SJSA1 (cell line): ENCODE data around the gene LCORL. TPM values are rescaled to one million over a fixed set of nuclear protein-coding genes. Genes with fewer than 3 reads are reported as not detected.

ENCODE experiments used
- total RNA-seq: library from RNA; depleted of rRNA; stranded (reverse); fragments of >200 nt; shearing (Covaris generic); gene quantifications from 2 replicates; pipeline ENCODE4 v1.2.3, GENCODE V29; 2014; rRNA removed

Gene LCORL
- total RNA-seq, 1 experiment from 2014 or later, result 94.0 TPM

Other genes starting within 250 kb of the LCORL start
- gene FAM184B, start 240.1 kb downstream of the LCORL start, total RNA-seq, result not detected in 2 replicates
- gene DCAF16, start 211.0 kb downstream of the LCORL start, total RNA-seq, result 18.9 and 26.3 TPM in 2 replicates
- 53.9 and 54.1 TPM in 2 replicates for gene NCAPG, start 210.8 kb downstream of the LCORL start, total RNA-seq